Head of caudate nucleus (tissue), 42 donors: ENCODE data around the gene KCNIP4.

ENCODE experiments used
- DNase-seq, 42 donors: peaks; one replicate each; pipeline versions ENCODE4 v3.0.0 to v3.0.0-alpha.2; 2020 to 2021; ENCODE audit warnings: mixed read lengths in 7 of 42
- intact Hi-C: fragments of 100-400 bp; cut with DNase I; formaldehyde crosslinking; loops from one replicate; pipeline ENCODE4 v1.15.0; 2022

KCNIP4 gene

GRCh38 chr4:21552455-21552854 lies 396.1 kb downstream of the KCNIP4 start:
- intact Hi-C loops: no loop called here

GRCh38 chr4:21544955-21545354 lies 403.6 kb downstream of the KCNIP4 start:
- intact Hi-C loops: no loop called here
- no peak for DNase-seq

More at GRCh38 chr4:21552455-21552854, 396.1 kb downstream of the KCNIP4 start:
- DNase-seq: no peak

GRCh38 chr4:21544415-21544814 lies 404.2 kb downstream of the KCNIP4 start:
- no peak for DNase-seq
- intact Hi-C loops: no loop called here

GRCh38 chr4:21543514-21543913 lies 405.1 kb downstream of the KCNIP4 start:
- intact Hi-C loops: no loop called here
- DNase-seq: no peak

GRCh38 chr4:21535898-21536297 lies 412.7 kb downstream of the KCNIP4 start:
- DNase-seq: no peak
- intact Hi-C loops: no loop called here

GRCh38 chr4:21531048-21531447 lies 417.5 kb downstream of the KCNIP4 start:
- DNase-seq: no peak
- intact Hi-C loops: no loop called here

GRCh38 chr4:21529214-21529613 lies 419.4 kb downstream of the KCNIP4 start:
- no peak for DNase-seq

GRCh38 chr4:21522296-21522695 lies 426.3 kb downstream of the KCNIP4 start:
- intact Hi-C loops: no loop called here
- no peak for DNase-seq

More at GRCh38 chr4:21529214-21529613, 419.4 kb downstream of the KCNIP4 start:
- intact Hi-C loops: no loop called here

- intact Hi-C loops: no loop called here
These were observed 431.3 kb downstream of the KCNIP4 start for GRCh38 chr4:21517126-21517859.

GRCh38 chr4:21514022-21514694 lies 434.4 kb downstream of the KCNIP4 start:
- intact Hi-C loops: no loop called here
- no peak for DNase-seq

More at GRCh38 chr4:21517126-21517859, 431.3 kb downstream of the KCNIP4 start:
- DNase-seq: no peak

- DNase-seq: peak in 10 of 42 donors; percentile 5 to 66 (median 20)
- intact Hi-C loops: loop anchor here (2.0 kb wide), 1 partner anchor 256 kb away; no protein-coding TSS in a partner anchor
These were observed 436.2 kb downstream of the KCNIP4 start for GRCh38 chr4:21512353-21512752.

- intact Hi-C loops: no loop called here
- DNase-seq: no peak
These were observed 441.1 kb downstream of the KCNIP4 start for GRCh38 chr4:21507439-21507838.

- DNase-seq: no peak
- intact Hi-C loops: no loop called here
These were observed 457.9 kb downstream of the KCNIP4 start for GRCh38 chr4:21490682-21491081.

GRCh38 chr4:21476757-21477156 lies 471.8 kb downstream of the KCNIP4 start:
- intact Hi-C loops: no loop called here
- no peak for DNase-seq

- DNase-seq: no peak
- intact Hi-C loops: no loop called here
These were observed 474.4 kb downstream of the KCNIP4 start for GRCh38 chr4:21474195-21474594.

GRCh38 chr4:21470535-21470934 lies 478.0 kb downstream of the KCNIP4 start:
- intact Hi-C loops: no loop called here
- peak in 1 of 42 donors; percentile 18 for DNase-seq

GRCh38 chr4:21469438-21470300 lies 478.9 kb downstream of the KCNIP4 start:
- peak in 1 of 42 donors; percentile 20 for DNase-seq
- intact Hi-C loops: loop anchor here (5.0 kb wide), 1 partner anchor 692 kb away; no protein-coding TSS in a partner anchor

GRCh38 chr4:21467551-21467950 lies 481.0 kb downstream of the KCNIP4 start:
- intact Hi-C loops: loop anchor here (5.0 kb wide), 1 partner anchor 690 kb away; no protein-coding TSS in a partner anchor
- no peak for DNase-seq

GRCh38 chr4:21457086-21457840 lies 491.3 kb downstream of the KCNIP4 start:
- intact Hi-C loops: no loop called here

More at GRCh38 chr4:21457086-21457840, 491.3 kb downstream of the KCNIP4 start:
- no peak for DNase-seq
